Left lung (tissue), 10 donors: Measurements from ENCODE around the gene ASTN2. TPM values are rescaled to one million over a fixed set of nuclear protein-coding genes. Genes with fewer than 3 reads are reported as not detected.

Experiments
- ATAC-seq: fragments of 200-7000 bp; cut with Tn5 transposase; one replicate; pipeline ENCODE4 v1.9.1; 2020; ENCODE audit warnings: moderate library complexity
- DNase-seq, 4 donors: peaks; one replicate each; pipeline ENCODE4 v3.0.0-alpha.2; 2013 to 2020
- H3K27ac ChIP-seq, 2 donors: fragments of 200-600 bp; sonication (generic) in 1 of 2; one replicate each; pipeline versions ENCODE4 v1.5.0 to v1.8.0; 2020 to 2021
- H3K27me3 ChIP-seq, 2 donors: fragments of 200-600 bp; sonication (generic) in 1 of 2; one replicate each; pipeline versions ENCODE4 v1.5.0 to v1.8.0; 2020 to 2021
- H3K36me3 ChIP-seq, 2 donors: fragments of 200-600 bp; sonication (generic) in 1 of 2; one replicate each; pipeline versions ENCODE4 v1.5.0 to v1.8.0; 2020 to 2021
- H3K4me1 ChIP-seq, 2 donors: fragments of 200-600 bp; one replicate each; pipeline ENCODE4 v1.8.0; 2021
- H3K4me3 ChIP-seq, 2 donors: fragments of 200-600 bp; sonication (generic) in 1 of 2; one replicate each; pipeline versions ENCODE4 v1.5.0 to v1.8.0; 2020 to 2021; ENCODE audit warnings: mild to moderate bottlenecking in 1 of 2
- H3K9me3 ChIP-seq, 2 donors: fragments of 200-600 bp; sonication (generic) in 1 of 2; one replicate each; pipeline versions ENCODE4 v1.5.0 to v1.8.0; 2020 to 2021
- CTCF ChIP-seq, 2 donors: fragments of 200-600 bp; sonication (generic) in 1 of 2; IDR thresholded peaks; one replicate each; pipeline versions ENCODE4 v1.5.0 to v1.8.0; 2021; ENCODE audit warnings: antibody characterized with exemption in 2 of 2
- intact Hi-C, 2 donors: fragments of 100-400 bp; cut with DNase I; formaldehyde crosslinking; loops; one replicate each; pipeline versions ENCODE4 v1.11.2 to v1.14.2; 2022
- polyA plus RNA-seq, 6 donors: library from polyadenylated mRNA; unstranded; fragments of 120-200 nt; gene quantifications; one replicate each; pipeline ENCODE4 v1.2.1, GENCODE V29; 2013; ENCODE audit not compliant: insufficient read length in 6 of 6
- total RNA-seq, 2 donors: library from RNA; stranded (reverse); fragmentation: NEBNext Ultra II Directional; extraction: Animal tissue kit (Norgen Biotek cat#: 25700); gene quantifications; one replicate each; pipeline ENCODE4 v1.2.1, GENCODE V29; 2021
- donor health status: DM: no; HTN: yes; CAD: no.
- donor health status: DM: no; HTN: no; CAD: no.

Gene ASTN2
- total and polyA plus RNA-seq, 8 donors: 3.1 to 5.5 (median 4.5) TPM

GRCh38 chr9:117018966-117019617, 395.8 kb downstream of the ASTN2 start:
- DNase-seq (no peak), ATAC-seq (no peak)
- Histone ChIP-seq H3K9me3 (peaks cover 0 to 2% of the 10 kb centered on the region in 2 donors), H3K36me3 (no peaks in the 10 kb centered on the region), H3K27me3 (peaks cover 0 to 5% of the 10 kb centered on the region in 2 donors), H3K4me3 (no peak overlapping the region), H3K4me1 (no peaks in the 10 kb centered on the region), H3K27ac (no peak overlapping the region)
- TF ChIP-seq CTCF (IDR thresholded peaks at IDR 0.05): no peak
- intact Hi-C loops: no loop called here

- no peak for DNase-seq
- TF ChIP-seq CTCF (IDR thresholded peaks at IDR 0.05): no peak
- H3K4me1 ChIP-seq: no peaks in the 10 kb centered on the region
- no peaks in the 10 kb centered on the region for H3K36me3 ChIP-seq
- intact Hi-C loops: no loop called here
- H3K9me3 ChIP-seq: peaks cover 0 to 2% of the 10 kb centered on the region in 2 donors
- H3K4me3 ChIP-seq: no peak overlapping the region
- peaks cover 0 to 5% of the 10 kb centered on the region in 2 donors for H3K27me3 ChIP-seq
- H3K27ac ChIP-seq: no peak overlapping the region
- ATAC-seq: no peak
These were observed 397.4 kb downstream of the ASTN2 start for GRCh38 chr9:117017414-117017985.

- no peaks in the 10 kb centered on the region for H3K36me3 ChIP-seq
- DNase-seq: no peak
- peaks cover 0 to 2% of the 10 kb centered on the region in 2 donors for H3K9me3 ChIP-seq
- no peak overlapping the region for H3K27ac ChIP-seq
- ATAC-seq: no peak
- intact Hi-C loops: no loop called here
- H3K27me3 ChIP-seq: no peaks in the 10 kb centered on the region
- H3K4me1 ChIP-seq: no peaks in the 10 kb centered on the region
- TF ChIP-seq CTCF (IDR thresholded peaks at IDR 0.05): no peak
- H3K4me3 ChIP-seq: no peak overlapping the region
These were observed 400.8 kb downstream of the ASTN2 start for GRCh38 chr9:117014061-117014460.

- Histone ChIP-seq H3K9me3 (peaks cover 0 to 2% of the 10 kb centered on the region in 2 donors), H3K27ac (no peak overlapping the region), H3K36me3 (no peaks in the 10 kb centered on the region), H3K4me3 (no peak overlapping the region), H3K27me3 (no peaks in the 10 kb centered on the region), H3K4me1 (no peaks in the 10 kb centered on the region)
- intact Hi-C loops: no loop called here
- no peak for TF ChIP-seq CTCF (IDR thresholded peaks at IDR 0.05)
- DNase-seq (no peak), ATAC-seq (no peak)
These were observed 401.3 kb downstream of the ASTN2 start for GRCh38 chr9:117013440-117013995.

- TF ChIP-seq CTCF (IDR thresholded peaks at IDR 0.05): no peak
- H3K27me3 ChIP-seq: no peaks in the 10 kb centered on the region
- peaks cover 0 to under 1% of the 10 kb centered on the region in 2 donors for H3K9me3 ChIP-seq
- ATAC-seq (no peak), DNase-seq (no peak)
- H3K4me3 ChIP-seq: no peak overlapping the region
- H3K36me3 ChIP-seq: no peaks in the 10 kb centered on the region
- intact Hi-C loops: no loop called here
- H3K4me1 ChIP-seq: no peaks in the 10 kb centered on the region
- no peak overlapping the region for H3K27ac ChIP-seq
These were observed 404.8 kb downstream of the ASTN2 start for GRCh38 chr9:117010061-117010460.
